Measurements from ENCODE around the gene UPB1.
A peak's percentile ranks its signal among the peaks of the same experiment; 100 is the strongest.

Gene UPB1

GRCh38 chr22:24555165-24556039, 60.3 kb downstream of the UPB1 start, which contains the start of gene SNRPD3:
TSS of gene SNRPD3 (plus strand) at chr22:24555999. CDS start at chr22:24557675, 1,676 bp downstream.
- Histone ChIP-seq H3K27me3 (ENCODE audit: control insufficient read depth, insufficient read depth, low read length) (no peaks in the 10 kb centered on the region), H3K36me3 (ENCODE audit: control insufficient read depth, low read depth, low read length) (peaks cover 31% of the 10 kb centered on the region), H3K4me1 (ENCODE audit: control insufficient read depth, low read depth, low read length) (peaks cover 13% of the 10 kb centered on the region), H3K9me3 (ENCODE audit: control insufficient read depth, low read depth, low read length) (no peaks in the 10 kb centered on the region), H3K27ac (ENCODE audit: low read length) (peak within 1 kb of the TSS; percentile 92), H3K4me3 (ENCODE audit: low read length) (peak within 1 kb of the TSS; percentile 93), H3K9ac (ENCODE audit: low read length) (peak within 1 kb of the TSS; percentile 97)

- Histone ChIP-seq H3K27ac (ENCODE audit: low read length) (no peak overlapping the region), H3K4me1 (ENCODE audit: control insufficient read depth, low read depth, low read length) (peaks cover 6% of the 10 kb centered on the region), H3K9ac (ENCODE audit: low read length) (no peak overlapping the region), H3K4me3 (ENCODE audit: low read length) (no peak overlapping the region), H3K27me3 (ENCODE audit: control insufficient read depth, insufficient read depth, low read length) (no peaks in the 10 kb centered on the region), H3K36me3 (ENCODE audit: control insufficient read depth, low read depth, low read length) (peaks cover 57% of the 10 kb centered on the region), H3K9me3 (ENCODE audit: control insufficient read depth, low read depth, low read length) (no peaks in the 10 kb centered on the region)
Observed at GRCh38 chr22:24559471-24559870, 64.3 kb downstream of the UPB1 start.

GRCh38 chr22:24563246-24563645, 68.1 kb downstream of the UPB1 start:
- Histone ChIP-seq H3K36me3 (ENCODE audit: control insufficient read depth, low read depth, low read length) (peaks cover 68% of the 10 kb centered on the region), H3K9ac (ENCODE audit: low read length) (no peak overlapping the region), H3K27ac (ENCODE audit: low read length) (no peak overlapping the region), H3K4me1 (ENCODE audit: control insufficient read depth, low read depth, low read length) (no peaks in the 10 kb centered on the region), H3K9me3 (ENCODE audit: control insufficient read depth, low read depth, low read length) (no peaks in the 10 kb centered on the region), H3K27me3 (ENCODE audit: control insufficient read depth, insufficient read depth, low read length) (no peaks in the 10 kb centered on the region), H3K4me3 (ENCODE audit: low read length) (no peak overlapping the region)

DNA sequence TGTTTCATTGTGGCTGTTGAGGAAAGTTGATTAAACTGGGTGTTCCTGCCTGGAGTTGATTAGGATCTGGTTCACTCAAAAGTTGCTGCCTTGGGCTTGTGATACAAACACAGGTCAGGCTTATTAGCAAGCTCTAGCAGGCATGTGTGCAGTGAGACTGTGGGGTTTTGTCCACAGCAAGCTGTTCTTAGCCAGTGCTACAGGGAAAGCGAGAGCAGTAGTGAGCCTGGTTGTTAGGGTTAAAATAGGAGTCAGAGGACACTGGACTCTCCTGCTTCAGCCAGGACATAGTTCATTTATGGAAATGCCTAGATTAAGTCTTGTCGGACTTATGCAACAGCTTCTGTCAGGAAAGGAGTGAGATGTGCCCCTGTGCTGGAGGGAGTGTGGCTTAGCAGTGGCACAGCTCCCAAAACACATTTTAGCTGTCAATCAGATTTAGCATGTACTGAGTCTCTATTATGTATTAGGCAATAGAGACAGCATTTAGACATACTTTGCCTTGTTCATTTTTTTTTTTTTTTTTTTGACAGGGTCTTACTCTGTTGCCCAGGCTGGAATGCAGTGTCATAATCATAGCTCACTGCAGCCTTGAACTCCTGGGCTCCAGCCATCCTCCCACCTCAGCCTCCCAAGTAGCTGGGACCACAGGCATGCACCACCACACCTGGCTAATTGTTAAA, 69.4 kb downstream of the UPB1 start:
- no peaks in the 10 kb centered on the region for H3K4me1 ChIP-seq (ENCODE audit: control insufficient read depth, low read depth, low read length)
- no peak overlapping the region for H3K9ac ChIP-seq (ENCODE audit: low read length)
- no peaks in the 10 kb centered on the region for H3K9me3 ChIP-seq (ENCODE audit: control insufficient read depth, low read depth, low read length)
- H3K27ac ChIP-seq (ENCODE audit: low read length) = no peak overlapping the region
- H3K27me3 ChIP-seq (ENCODE audit: control insufficient read depth, insufficient read depth, low read length) = no peaks in the 10 kb centered on the region
- peaks cover 63% of the 10 kb centered on the region for H3K36me3 ChIP-seq (ENCODE audit: control insufficient read depth, low read depth, low read length)
- no peak overlapping the region for H3K4me3 ChIP-seq (ENCODE audit: low read length)

GRCh38 chr22:24565077-24565476, 69.9 kb downstream of the UPB1 start:
- Histone ChIP-seq H3K9me3 (ENCODE audit: control insufficient read depth, low read depth, low read length) (no peaks in the 10 kb centered on the region), H3K27me3 (ENCODE audit: control insufficient read depth, insufficient read depth, low read length) (no peaks in the 10 kb centered on the region), H3K36me3 (ENCODE audit: control insufficient read depth, low read depth, low read length) (peaks cover 65% of the 10 kb centered on the region), H3K27ac (ENCODE audit: low read length) (no peak overlapping the region), H3K9ac (ENCODE audit: low read length) (no peak overlapping the region), H3K4me3 (ENCODE audit: low read length) (no peak overlapping the region), H3K4me1 (ENCODE audit: control insufficient read depth, low read depth, low read length) (no peaks in the 10 kb centered on the region)

DNA sequence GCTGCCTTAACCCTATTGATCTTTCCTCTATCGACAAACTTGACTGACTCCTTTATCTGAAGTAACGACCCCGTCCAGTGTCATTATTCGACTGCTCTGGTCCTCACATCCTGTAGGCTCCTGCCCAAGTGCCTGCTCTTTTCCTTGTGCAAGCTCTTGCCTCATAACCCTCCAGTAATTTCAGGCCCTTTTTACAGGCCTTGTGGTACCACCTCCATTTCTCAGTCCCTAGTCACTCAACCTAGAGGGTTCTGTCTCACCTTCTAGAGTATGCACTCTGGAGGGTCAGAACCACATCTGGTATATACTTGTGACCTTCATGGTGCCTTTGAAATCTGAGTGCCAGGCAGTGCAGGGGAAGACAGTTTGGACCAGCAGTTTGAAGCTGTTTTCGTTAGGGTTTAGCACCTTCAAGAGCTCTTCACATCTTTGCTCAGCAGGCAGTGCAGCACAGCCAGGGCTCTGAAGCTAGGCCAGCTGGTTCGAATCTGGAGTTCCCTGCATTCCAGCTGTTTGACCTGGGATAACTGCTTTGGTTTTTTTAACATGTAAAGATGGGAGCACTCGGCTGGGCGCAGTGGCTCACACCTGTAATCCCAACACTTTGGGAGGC, 71.9 kb downstream of the UPB1 start:
- H3K36me3 ChIP-seq (ENCODE audit: control insufficient read depth, low read depth, low read length) = peaks cover 71% of the 10 kb centered on the region
- H3K9ac ChIP-seq (ENCODE audit: low read length) = no peak overlapping the region
- no peaks in the 10 kb centered on the region for H3K4me1 ChIP-seq (ENCODE audit: control insufficient read depth, low read depth, low read length)
- H3K4me3 ChIP-seq (ENCODE audit: low read length) = no peak overlapping the region
- no peaks in the 10 kb centered on the region for H3K27me3 ChIP-seq (ENCODE audit: control insufficient read depth, insufficient read depth, low read length)
- H3K27ac ChIP-seq (ENCODE audit: low read length) = no peak overlapping the region
- no peaks in the 10 kb centered on the region for H3K9me3 ChIP-seq (ENCODE audit: control insufficient read depth, low read depth, low read length)

DNA sequence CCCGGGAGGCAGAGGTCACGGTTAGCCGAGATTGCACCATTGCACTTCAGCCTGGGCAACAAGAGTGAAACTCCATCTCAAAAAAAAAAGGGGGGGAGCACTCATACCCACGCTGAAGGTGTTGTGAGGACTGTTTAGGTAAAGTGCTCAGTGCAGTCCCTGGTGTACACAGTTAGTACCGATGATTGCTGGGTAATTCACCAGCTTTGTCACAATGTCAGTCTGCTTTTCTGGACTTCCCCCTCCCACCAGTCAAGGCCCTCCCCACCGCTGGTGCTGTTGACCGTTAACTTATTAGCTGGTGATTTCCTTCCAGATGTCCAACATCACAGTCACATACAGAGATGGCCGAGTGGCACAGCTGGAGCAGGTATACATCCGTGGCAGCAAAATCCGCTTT, 72.5 kb downstream of the UPB1 start:
- no peaks in the 10 kb centered on the region for H3K9me3 ChIP-seq (ENCODE audit: control insufficient read depth, low read depth, low read length)
- no peak overlapping the region for H3K4me3 ChIP-seq (ENCODE audit: low read length)
- no peak overlapping the region for H3K9ac ChIP-seq (ENCODE audit: low read length)
- H3K27ac ChIP-seq (ENCODE audit: low read length) = no peak overlapping the region
- H3K27me3 ChIP-seq (ENCODE audit: control insufficient read depth, insufficient read depth, low read length) = no peaks in the 10 kb centered on the region
- H3K4me1 ChIP-seq (ENCODE audit: control insufficient read depth, low read depth, low read length) = no peaks in the 10 kb centered on the region
- H3K36me3 ChIP-seq (ENCODE audit: control insufficient read depth, low read depth, low read length) = peaks cover 74% of the 10 kb centered on the region

- H3K4me3 ChIP-seq (ENCODE audit: low read length) = no peak overlapping the region
- H3K9me3 ChIP-seq (ENCODE audit: control insufficient read depth, low read depth, low read length) = no peaks in the 10 kb centered on the region
- no peaks in the 10 kb centered on the region for H3K27me3 ChIP-seq (ENCODE audit: control insufficient read depth, insufficient read depth, low read length)
- H3K9ac ChIP-seq (ENCODE audit: low read length) = no peak overlapping the region
- no peaks in the 10 kb centered on the region for H3K4me1 ChIP-seq (ENCODE audit: control insufficient read depth, low read depth, low read length)
- H3K27ac ChIP-seq (ENCODE audit: low read length) = no peak overlapping the region
- peaks cover 60% of the 10 kb centered on the region for H3K36me3 ChIP-seq (ENCODE audit: control insufficient read depth, low read depth, low read length)
Observed at GRCh38 chr22:24571266-24571665, 76.1 kb downstream of the UPB1 start.

DNA sequence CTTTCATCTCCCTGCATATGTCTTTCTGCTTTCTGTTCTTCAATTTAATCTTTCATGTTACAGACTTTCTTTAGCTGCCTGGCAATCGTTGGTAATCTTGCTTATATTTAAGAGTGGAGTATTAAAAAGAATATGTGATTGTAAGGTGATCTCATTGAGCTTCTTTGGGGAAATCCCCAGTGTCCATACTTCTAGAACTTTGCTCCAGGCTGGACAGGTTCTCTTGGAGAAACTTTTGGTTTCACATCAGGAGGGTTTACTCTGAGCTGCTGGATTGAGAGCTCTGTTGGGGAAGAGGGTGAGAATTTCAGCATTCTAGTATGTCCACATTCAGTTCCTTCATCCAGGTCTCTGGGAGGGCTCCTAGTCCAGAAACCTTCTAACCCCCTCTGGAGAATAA, 81.6 kb downstream of the UPB1 start:
- Histone ChIP-seq H3K36me3 (ENCODE audit: control insufficient read depth, low read depth, low read length) (peaks cover 25% of the 10 kb centered on the region), H3K4me1 (ENCODE audit: control insufficient read depth, low read depth, low read length) (no peaks in the 10 kb centered on the region), H3K9ac (ENCODE audit: low read length) (no peak overlapping the region), H3K27me3 (ENCODE audit: control insufficient read depth, insufficient read depth, low read length) (no peaks in the 10 kb centered on the region), H3K27ac (ENCODE audit: low read length) (no peak overlapping the region), H3K4me3 (ENCODE audit: low read length) (no peak overlapping the region), H3K9me3 (ENCODE audit: control insufficient read depth, low read depth, low read length) (no peaks in the 10 kb centered on the region)
